ENCODE measurements around the gene ABCB6. TPM values are rescaled to one million over a fixed set of nuclear protein-coding genes. Genes with fewer than 3 reads are reported as not detected.

The ABCB6 gene
- total and polyA plus RNA-seq, 2 of the 8 experiments (the other 6 are each of a cell fraction or from before 2014, with no cell fraction given) = 44.9 to 50.6 TPM

DNA sequence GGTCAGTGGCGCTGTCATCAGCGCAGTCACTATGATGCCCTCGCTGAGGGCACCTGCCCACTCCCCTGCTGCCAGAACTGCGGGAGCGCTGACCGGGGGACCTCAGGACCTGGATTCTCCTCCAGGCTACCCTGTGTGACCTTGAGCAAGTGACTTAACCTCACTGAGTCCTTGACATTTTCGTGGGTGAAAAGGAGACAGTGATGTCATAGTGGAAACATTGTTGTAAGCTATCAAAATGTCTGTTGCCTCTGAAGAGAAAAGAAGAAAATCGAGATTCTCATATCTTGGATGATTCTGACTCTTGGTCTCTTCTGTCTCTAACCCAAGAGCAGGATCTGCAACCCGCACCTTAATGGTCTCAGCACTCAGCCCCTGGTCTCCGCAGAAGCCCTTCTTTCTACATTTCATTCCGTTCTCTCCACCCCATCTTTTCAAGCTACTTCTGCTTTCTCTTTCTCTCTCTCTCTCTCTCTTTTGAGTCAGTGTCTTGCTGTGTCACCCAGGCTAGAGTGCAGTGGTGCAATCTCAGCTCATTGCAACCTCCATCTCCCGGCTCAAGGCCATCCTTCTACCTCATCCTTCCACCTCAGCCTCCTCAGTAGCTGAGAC, 35.9 kb upstream of the ABCB6 start:
- Histone ChIP-seq H2AFZ (ENCODE audit: low read length) (no peak overlapping the region), H4K8ac (ENCODE audit: extremely low read depth, insufficient read depth, low read length) (no peak overlapping the region), H4K5ac (ENCODE audit: insufficient read length, low read depth, low read length) (no peak overlapping the region), H2BK15ac (ENCODE audit: low read length) (no peak overlapping the region), H2BK5ac (ENCODE audit: low read depth, low read length) (no peak overlapping the region), H3K23ac (ENCODE audit: insufficient read length) (no peak overlapping the region), H3K27ac (ENCODE audit: low read depth, low read length) (no peak overlapping the region), H3K9ac (replicated peaks in 1 of 4; ENCODE audit: extremely low read depth in 1 of 4, low read depth in 3 of 4, low read length in 3 of 4) (no peak overlapping the region), H3K79me1 (ENCODE audit: low read depth, low read length) (peaks cover 2% of the 10 kb centered on the region; the same call in 1 of the 2 replicates), H3K4me2 (ENCODE audit: insufficient read depth in 1 of 2, low read depth in 2 of 2, low read length in 2 of 2) (peak overlapping the region; percentile 85 to 92), H2AK5ac (ENCODE audit: low read depth, low read length) (no peak overlapping the region), H3K56ac (replicated peaks; ENCODE audit: insufficient read length, low read depth, low read length) (no peak overlapping the region), H2BK12ac (ENCODE audit: low read depth, low read length) (no peak overlapping the region), H3K18ac (ENCODE audit: extremely low read depth, low read length) (no peak overlapping the region), H3K9me3 (ENCODE audit: insufficient read depth in 2 of 2, low read depth in 1 of 2, low read length in 1 of 2) (no peaks in the 10 kb centered on the region), H3K14ac (ENCODE audit: insufficient read length) (no peak overlapping the region), H3K79me2 (ENCODE audit: control insufficient read depth in 1 of 2, insufficient read depth in 2 of 2, low read length in 2 of 2) (no peaks in the 10 kb centered on the region), H3K27me3 (replicated peaks in 1 of 4; ENCODE audit: control insufficient read depth in 3 of 4, extremely low read depth in 1 of 4, insufficient read depth in 3 of 4, low read length in 3 of 4) (peaks cover 16 to 43% (median 36%) of the 10 kb centered on the region in 4 experiments), H3K4ac (replicated peaks; ENCODE audit: insufficient read length, low read depth, low read length) (no peak overlapping the region), H3K23me2 (ENCODE audit: low read depth, low read length) (peaks cover 17% of the 10 kb centered on the region), H3K36me3 (ENCODE audit: control insufficient read depth in 2 of 4, insufficient read depth in 4 of 4, low read length in 3 of 4) (peaks cover 0 to 8% (median 3%) of the 10 kb centered on the region in 4 experiments; a peak in 4 of 8 replicates), H3K4me1 (replicated peaks in 1 of 4; ENCODE audit: control insufficient read depth in 3 of 4, insufficient read depth in 4 of 4, low read length in 3 of 4) (peaks cover 5 to 12% (median 9%) of the 10 kb centered on the region in 4 experiments), H3K4me3 (ENCODE audit: extremely low read depth in 1 of 4, insufficient read depth in 2 of 4, low read depth in 3 of 4, low read length in 4 of 4) (peak overlapping the region in 3 of 4 experiments; percentile 9 to 64 (median 62); a peak in 6 of 8 replicates), H2BK120ac (replicated peaks; ENCODE audit: low read depth, low read length) (no peak overlapping the region), H4K91ac (replicated peaks; ENCODE audit: insufficient read length, low read length) (no peak overlapping the region), H2BK20ac (ENCODE audit: low read length) (no peak overlapping the region), H4K20me1 (replicated peaks in 1 of 2; ENCODE audit: control insufficient read depth in 1 of 2, insufficient read depth in 2 of 2, low read length in 2 of 2) (peaks cover 0 to 2% of the 10 kb centered on the region in 2 experiments)
- POLR2A ChIA-PET (ENCODE audit: partially characterized antibody) = interaction anchor here (0.6 to 14.9 kb wide), 11 partner anchors 9 to 195 kb away, joined by 3 to 190 read pairs (median 6); partner anchors contain the start of genes ABCB6, ANKZF1, ATG9A and DNAJB2
- CTCF ChIA-PET (ENCODE audit: partially characterized antibody) = interaction anchor here (0.8 to 5.8 kb wide), 8 partner anchors 10 to 255 kb away, joined by 3 to 40 read pairs (median 4); partner anchors contain the start of genes DNAJB2, GLB1L and STK16
- no peak for DNase-seq (ENCODE audit: low read depth in 1 of 2, low spot score in 2 of 2)
- 38% methylated on average over 12 of the region's 12 CpGs; no CpG with 5 or more reads in 1 of the 2 experiments for WGBS, 2 experiments (ENCODE audit: extremely low coverage in 1 of 2, insufficient coverage in 1 of 2, insufficient read length in 1 of 2, insufficient replicate concordance in 2 of 2, low coverage in 1 of 2, low lambda C conversion rate in 2 of 2, missing lambda C conversion rate in 1 of 2)
- no peak for FAIRE-seq
- TF ChIP-seq RNF2 (IDR thresholded peaks at IDR 0.05; ENCODE audit: borderline replicate concordance, low read depth, low read length, missing control alignments, poor library complexity, severe bottlenecking) (peak; percentile 16), RXRA (IDR thresholded peaks at IDR 0.05; ENCODE audit: insufficient read depth, low read depth, low read length) (no peak), PHF8 (conservative IDR thresholded peaks at IDR 0.05; ENCODE audit: low read depth, low read length) (no peak), SUZ12 (IDR thresholded peaks at IDR 0.05; ENCODE audit: low read length) (peak; percentile 68; the same call in 1 of the 2 replicates), EZH2 (IDR thresholded peaks at IDR 0.05; ENCODE audit: low read depth, low read length, severe bottlenecking) (peak; percentile 41)

All from H1 (cell line).